ENCODE measurements around the gene AK8. TPM values are rescaled to one million over a fixed set of nuclear protein-coding genes. Genes with fewer than 3 reads are reported as not detected.

Gene AK8
- total RNA-seq, 1 experiment from 2014 or later, result 0.13 TPM

- H3K36me3 ChIP-seq, result peaks cover 91% of the 10 kb centered on the region
- no peaks in the 10 kb centered on the region for H3K9me3 ChIP-seq (replicated peaks)
- no peaks in the 10 kb centered on the region for H3K27me3 ChIP-seq (replicated peaks)
Measured at GRCh38 chr9:132898051-132898450, 20.0 kb upstream of the AK8 start.

GRCh38 chr9:132896906-132897305, 18.8 kb upstream of the AK8 start:
- Histone ChIP-seq H3K4me1 (replicated peaks) (no peaks in the 10 kb centered on the region), H3K36me3 (peaks cover 79% of the 10 kb centered on the region), H3K27ac (no peak overlapping the region), H3K9me3 (replicated peaks) (no peaks in the 10 kb centered on the region), H3K27me3 (replicated peaks) (no peaks in the 10 kb centered on the region), H3K4me3 (no peak overlapping the region)
- DNase-seq (ENCODE audit: low read depth in 1 of 2, low spot score in 2 of 2), result no peak

More at GRCh38 chr9:132898051-132898450, 20.0 kb upstream of the AK8 start:
- no peak overlapping the region for H3K4me3 ChIP-seq
- H3K27ac ChIP-seq, result no peak overlapping the region
- no peak for DNase-seq (ENCODE audit: low read depth in 1 of 2, low spot score in 2 of 2)
- H3K4me1 ChIP-seq (replicated peaks), result no peaks in the 10 kb centered on the region

GRCh38 chr9:132896264-132896663, 18.2 kb upstream of the AK8 start:
- no peak for DNase-seq (ENCODE audit: low read depth in 1 of 2, low spot score in 2 of 2)
- Histone ChIP-seq H3K9me3 (replicated peaks) (no peaks in the 10 kb centered on the region), H3K4me3 (no peak overlapping the region), H3K27ac (no peak overlapping the region), H3K4me1 (replicated peaks) (no peaks in the 10 kb centered on the region), H3K36me3 (peaks cover 73% of the 10 kb centered on the region), H3K27me3 (replicated peaks) (no peaks in the 10 kb centered on the region)

- peaks cover 62% of the 10 kb centered on the region for H3K36me3 ChIP-seq
- no peak overlapping the region for H3K27ac ChIP-seq
- H3K27me3 ChIP-seq (replicated peaks), result no peaks in the 10 kb centered on the region
- H3K9me3 ChIP-seq (replicated peaks), result no peaks in the 10 kb centered on the region
- H3K4me1 ChIP-seq (replicated peaks), result no peaks in the 10 kb centered on the region
- no peak overlapping the region for H3K4me3 ChIP-seq
- DNase-seq (ENCODE audit: low read depth in 1 of 2, low spot score in 2 of 2), result no peak
Measured at GRCh38 chr9:132894862-132895835, 17.1 kb upstream of the AK8 start.

- peaks cover 54% of the 10 kb centered on the region for H3K36me3 ChIP-seq
- no peaks in the 10 kb centered on the region for H3K27me3 ChIP-seq (replicated peaks)
- H3K4me3 ChIP-seq, result no peak overlapping the region
- H3K4me1 ChIP-seq (replicated peaks), result no peaks in the 10 kb centered on the region
- no peak for DNase-seq (ENCODE audit: low read depth in 1 of 2, low spot score in 2 of 2)
- no peaks in the 10 kb centered on the region for H3K9me3 ChIP-seq (replicated peaks)
- H3K27ac ChIP-seq, result no peak overlapping the region
Measured at GRCh38 chr9:132894346-132894745, 16.3 kb upstream of the AK8 start.

- Histone ChIP-seq H3K9me3 (replicated peaks) (no peaks in the 10 kb centered on the region), H3K27me3 (replicated peaks) (no peaks in the 10 kb centered on the region), H3K4me1 (replicated peaks) (no peaks in the 10 kb centered on the region), H3K27ac (no peak overlapping the region), H3K36me3 (peaks cover 37% of the 10 kb centered on the region), H3K4me3 (no peak overlapping the region)
- no peak for DNase-seq (ENCODE audit: low read depth in 1 of 2, low spot score in 2 of 2)
Measured at GRCh38 chr9:132892400-132892799, 14.3 kb upstream of the AK8 start.

GRCh38 chr9:132888151-132888550, 10.1 kb upstream of the AK8 start:
- no peaks in the 10 kb centered on the region for H3K36me3 ChIP-seq
- H3K9me3 ChIP-seq (replicated peaks), result no peaks in the 10 kb centered on the region
- H3K4me3 ChIP-seq, result no peak overlapping the region
- no peak overlapping the region for H3K27ac ChIP-seq
- no peak for DNase-seq (ENCODE audit: low read depth in 1 of 2, low spot score in 2 of 2)
- no peaks in the 10 kb centered on the region for H3K4me1 ChIP-seq (replicated peaks)
- H3K27me3 ChIP-seq (replicated peaks), result no peaks in the 10 kb centered on the region

GRCh38 chr9:132887181-132888120, 9.4 kb upstream of the AK8 start:
- Histone ChIP-seq H3K4me1 (replicated peaks) (no peaks in the 10 kb centered on the region), H3K9me3 (replicated peaks) (no peaks in the 10 kb centered on the region), H3K27ac (no peak overlapping the region), H3K27me3 (replicated peaks) (no peaks in the 10 kb centered on the region), H3K4me3 (no peak overlapping the region), H3K36me3 (no peaks in the 10 kb centered on the region)
- DNase-seq (ENCODE audit: low read depth in 1 of 2, low spot score in 2 of 2), result no peak

- no peak overlapping the region for H3K4me3 ChIP-seq
- no peaks in the 10 kb centered on the region; the same call in 1 of the 2 replicates for H3K4me1 ChIP-seq (replicated peaks)
- no peak overlapping the region for H3K27ac ChIP-seq
- H3K9me3 ChIP-seq (replicated peaks), result no peaks in the 10 kb centered on the region
- DNase-seq (ENCODE audit: low read depth in 1 of 2, low spot score in 2 of 2), result no peak
- H3K27me3 ChIP-seq (replicated peaks), result no peaks in the 10 kb centered on the region
- no peaks in the 10 kb centered on the region for H3K36me3 ChIP-seq
Measured at GRCh38 chr9:132886334-132886725, 8.2 kb upstream of the AK8 start.

GRCh38 chr9:132885720-132886333, 7.7 kb upstream of the AK8 start:
- Histone ChIP-seq H3K4me3 (no peak overlapping the region), H3K9me3 (replicated peaks) (no peaks in the 10 kb centered on the region), H3K36me3 (no peaks in the 10 kb centered on the region), H3K27me3 (replicated peaks) (no peaks in the 10 kb centered on the region), H3K27ac (no peak overlapping the region), H3K4me1 (replicated peaks) (no peaks in the 10 kb centered on the region; the same call in 1 of the 2 replicates)
- no peak for DNase-seq (ENCODE audit: low read depth in 1 of 2, low spot score in 2 of 2)

GRCh38 chr9:132883349-132884294, 5.5 kb upstream of the AK8 start:
- Histone ChIP-seq H3K36me3 (no peaks in the 10 kb centered on the region), H3K4me1 (replicated peaks) (no peaks in the 10 kb centered on the region; the same call in 1 of the 2 replicates), H3K27me3 (replicated peaks) (no peaks in the 10 kb centered on the region), H3K9me3 (replicated peaks) (no peaks in the 10 kb centered on the region), H3K27ac (no peak overlapping the region), H3K4me3 (no peak overlapping the region)
- DNase-seq (ENCODE audit: low read depth in 1 of 2, low spot score in 2 of 2), result no peak

GRCh38 chr9:132882616-132883015, 4.5 kb upstream of the AK8 start:
- Histone ChIP-seq H3K4me1 (replicated peaks) (peaks cover 4% of the 10 kb centered on the region; the same call in 1 of the 2 replicates), H3K36me3 (no peaks in the 10 kb centered on the region), H3K27me3 (replicated peaks) (no peaks in the 10 kb centered on the region), H3K27ac (no peak overlapping the region), H3K9me3 (replicated peaks) (no peaks in the 10 kb centered on the region), H3K4me3 (no peak overlapping the region)
- DNase-seq (ENCODE audit: low read depth in 1 of 2, low spot score in 2 of 2), result no peak
